DMS153 treated with DMSO at 0.1 percent for 48 hours (cell line): ENCODE measurements around the gene YY1.
A peak's percentile ranks its signal among the peaks of the same experiment; 100 is the strongest.
"Not testable (repeated sequence)": the region's sequence is repeated elsewhere in the genome, so short reads cannot be mapped to it uniquely, and the experiment has no call there.

Source experiments
- DNase-seq: peaks from one replicate; lab custom pipeline; 2025; ENCODE audit not compliant: unreplicated experiment; lab: John Stamatoyannopoulos, UW

Gene YY1

DNA sequence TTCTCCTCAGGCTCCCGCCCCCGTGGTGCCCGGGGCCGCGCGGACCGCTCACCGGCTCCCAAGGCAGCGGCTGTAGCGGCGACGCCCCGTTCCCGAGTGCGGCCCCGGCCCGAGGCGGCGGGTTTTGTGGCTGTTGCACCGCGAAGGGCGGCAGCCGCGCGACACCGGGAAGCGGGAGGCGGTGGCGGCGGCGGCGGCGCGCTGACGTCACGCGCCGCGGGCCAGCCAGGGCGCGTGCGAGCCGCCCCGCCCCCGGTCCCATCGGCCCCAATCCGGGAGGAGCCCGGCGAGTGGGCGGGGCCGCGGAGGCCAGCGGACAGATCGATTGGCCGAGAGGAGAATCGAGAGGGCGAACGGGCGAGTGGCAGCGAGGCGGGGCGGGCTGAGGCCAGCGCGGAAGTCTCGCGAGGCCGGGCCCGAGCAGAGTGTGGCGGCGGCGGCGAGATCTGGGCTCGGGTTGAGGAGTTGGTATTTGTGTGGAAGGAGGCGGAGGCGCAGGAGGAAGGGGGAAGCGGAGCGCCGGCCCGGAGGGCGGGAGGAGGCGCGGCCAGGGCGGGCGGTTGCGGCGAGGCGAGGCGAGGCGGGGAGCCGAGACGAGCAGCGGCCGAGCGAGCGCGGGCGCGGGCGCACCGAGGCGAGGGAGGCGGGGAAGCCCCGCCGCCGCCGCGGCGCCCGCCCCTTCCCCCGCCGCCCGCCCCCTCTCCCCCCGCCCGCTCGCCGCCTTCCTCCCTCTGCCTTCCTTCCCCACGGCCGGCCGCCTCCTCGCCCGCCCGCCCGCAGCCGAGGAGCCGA, at the start of gene YY1:
Gene YY1, plus strand, starts transcription at position 726 of the 792 bp plus-strand sequence. CDS start 101 bp downstream, outside the sequence.
- peak; percentile 71 for DNase-seq

DNA sequence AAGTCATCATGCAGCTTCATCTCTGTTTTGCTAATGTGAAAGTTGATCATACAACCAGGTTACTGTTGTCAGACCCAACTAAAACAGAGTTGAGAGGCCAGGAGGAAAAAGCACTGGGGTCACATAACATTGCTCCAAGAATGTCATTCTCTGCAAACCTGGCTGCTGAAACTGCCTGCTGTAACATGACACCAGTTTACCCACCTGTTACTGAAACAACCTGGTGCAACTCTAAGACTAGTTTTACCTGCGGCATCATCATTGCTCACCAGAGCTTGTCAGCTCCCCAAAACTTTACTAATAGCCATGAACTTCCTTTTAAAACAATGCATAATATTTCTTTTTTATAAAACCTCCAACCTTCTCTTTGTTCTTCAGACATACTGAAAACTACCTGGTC, 48.8 kb upstream of the YY1 start:
- DNase-seq, result no peak

DNA sequence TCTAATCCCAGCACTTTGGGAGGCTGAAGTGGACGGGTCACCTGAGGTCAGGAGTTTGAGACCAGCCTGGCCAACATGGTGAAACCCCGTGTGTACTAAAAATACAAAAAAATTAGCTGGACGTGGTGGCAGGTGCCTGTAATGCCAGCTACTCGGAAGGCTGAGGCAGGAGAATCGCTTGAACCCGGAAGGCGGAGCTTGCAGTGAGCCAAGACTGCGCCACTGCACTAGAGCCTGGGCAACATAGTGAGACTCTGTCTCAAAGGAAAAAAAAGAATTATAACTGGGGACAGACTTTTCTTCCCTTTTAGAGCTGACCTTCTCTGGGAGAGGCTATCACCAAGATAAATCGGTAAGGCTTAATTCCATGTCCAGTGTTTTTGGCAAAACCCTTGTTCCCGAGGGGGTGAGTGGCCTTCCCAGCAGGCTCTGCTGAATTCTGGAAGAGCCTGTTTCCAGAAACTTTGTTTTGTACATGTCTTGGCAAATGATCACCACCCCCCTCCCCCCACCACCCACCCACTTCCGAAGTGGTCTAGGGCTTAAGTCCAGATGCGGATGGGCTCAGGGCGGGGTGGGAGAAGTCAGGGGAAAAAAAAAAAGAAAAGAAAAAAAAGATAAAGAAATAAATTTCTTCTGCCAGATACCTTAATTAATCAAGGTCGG, 47.2 kb upstream of the YY1 start:
- no peak for DNase-seq

DNA sequence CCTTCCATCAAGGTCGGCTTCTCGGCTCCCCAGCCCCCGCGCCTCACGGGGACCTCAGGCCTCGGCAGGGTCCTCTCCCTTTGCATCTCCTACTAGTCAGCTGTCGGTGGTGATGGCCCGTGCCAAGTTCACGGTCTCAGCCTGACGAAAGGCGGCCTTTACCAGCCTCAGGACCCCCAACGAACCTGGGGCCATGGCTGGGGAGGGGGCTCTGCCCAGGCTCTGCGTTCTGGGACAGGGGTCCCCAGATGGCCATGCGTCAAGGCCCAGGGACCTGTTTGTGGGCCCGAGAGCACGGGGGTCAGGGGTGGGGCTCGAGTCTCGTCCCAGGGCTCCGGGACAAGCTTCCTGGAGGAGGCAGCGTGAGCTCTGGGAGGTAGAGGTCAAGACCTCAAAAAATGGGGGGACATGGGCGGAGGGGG, 46.7 kb upstream of the YY1 start:
- DNase-seq, result no peak

DNA sequence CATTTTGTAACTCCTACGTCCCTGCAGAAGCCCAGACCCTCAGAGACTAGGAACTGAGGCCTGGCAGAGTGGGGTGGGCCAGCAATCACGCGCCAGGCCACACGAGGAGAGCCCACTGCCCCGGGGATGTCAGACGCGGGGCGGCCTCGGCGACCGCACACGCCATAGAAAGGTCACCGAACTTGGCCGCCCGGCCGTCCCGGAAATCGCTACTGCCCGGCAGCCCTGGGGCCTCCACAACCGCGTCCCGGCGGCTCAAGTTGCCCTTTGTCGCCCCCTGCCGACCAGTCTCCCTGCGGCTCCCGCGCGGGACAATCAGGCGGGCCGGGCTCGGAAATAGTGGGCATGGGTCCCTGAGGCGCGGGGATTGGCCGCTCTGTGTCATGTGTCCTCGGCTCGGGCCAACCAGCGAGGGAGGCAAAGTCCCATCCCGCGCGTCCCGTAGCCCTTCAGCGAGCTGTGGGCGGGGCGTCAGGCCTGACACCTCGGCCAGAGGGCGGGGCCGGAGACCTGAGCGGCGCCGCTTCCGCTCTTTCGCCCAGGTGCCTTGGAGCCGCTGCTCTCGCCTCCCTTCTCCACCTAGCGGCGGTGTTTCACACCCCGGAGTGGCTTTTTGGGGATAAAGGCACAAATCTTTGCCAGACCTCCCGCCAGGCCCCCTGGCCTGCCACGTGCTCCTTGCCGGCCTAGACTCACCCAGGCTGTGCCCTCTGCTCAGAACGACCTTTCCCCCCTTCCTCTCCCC, 46.1 kb upstream of the YY1 start:
- DNase-seq, result peak; percentile 82

DNA sequence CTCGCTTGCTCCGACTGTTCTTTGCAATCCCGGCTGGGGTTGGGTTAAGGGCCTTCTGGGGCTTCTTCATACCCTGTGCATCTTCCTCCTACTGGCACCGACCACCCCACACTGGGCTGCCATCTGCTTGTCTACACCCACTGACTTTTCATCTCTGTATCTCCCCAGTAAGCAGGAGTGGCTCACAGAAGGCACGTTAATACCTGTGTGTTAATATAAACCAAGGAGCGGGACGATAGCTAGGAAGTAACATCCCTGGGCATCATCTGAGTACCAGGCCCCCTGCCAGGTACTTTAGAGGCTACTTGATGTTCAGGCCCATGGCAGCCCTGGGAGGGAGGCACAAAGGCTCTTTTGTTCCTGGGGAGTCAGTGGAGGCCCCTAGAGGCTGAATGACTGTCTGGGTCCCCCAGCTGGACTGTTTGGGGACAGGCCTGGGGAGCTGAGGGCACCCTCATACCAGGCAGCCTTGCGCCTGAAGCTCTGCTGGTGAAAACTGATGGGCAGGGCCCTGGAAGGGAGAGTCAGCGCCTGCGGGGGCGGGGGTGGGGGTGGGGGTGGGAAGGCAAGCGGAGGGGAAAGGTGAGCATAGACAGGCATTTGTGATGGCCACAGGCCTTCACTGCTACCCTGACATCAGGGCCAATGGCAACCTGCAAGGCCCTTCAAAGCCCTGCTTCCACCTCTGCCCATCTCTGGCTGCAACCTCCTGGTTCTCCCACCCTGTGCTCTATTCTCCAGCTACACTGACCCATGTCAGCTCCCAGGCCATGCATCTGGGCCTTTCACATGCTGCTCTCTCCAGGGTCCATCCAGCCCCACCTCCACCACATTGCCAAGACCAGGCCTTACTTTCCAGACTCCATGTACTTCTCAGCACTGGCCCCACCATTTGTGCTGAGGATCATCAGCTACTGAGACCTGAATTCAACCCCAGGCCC, 45.3 kb upstream of the YY1 start:
- no peak for DNase-seq

DNA sequence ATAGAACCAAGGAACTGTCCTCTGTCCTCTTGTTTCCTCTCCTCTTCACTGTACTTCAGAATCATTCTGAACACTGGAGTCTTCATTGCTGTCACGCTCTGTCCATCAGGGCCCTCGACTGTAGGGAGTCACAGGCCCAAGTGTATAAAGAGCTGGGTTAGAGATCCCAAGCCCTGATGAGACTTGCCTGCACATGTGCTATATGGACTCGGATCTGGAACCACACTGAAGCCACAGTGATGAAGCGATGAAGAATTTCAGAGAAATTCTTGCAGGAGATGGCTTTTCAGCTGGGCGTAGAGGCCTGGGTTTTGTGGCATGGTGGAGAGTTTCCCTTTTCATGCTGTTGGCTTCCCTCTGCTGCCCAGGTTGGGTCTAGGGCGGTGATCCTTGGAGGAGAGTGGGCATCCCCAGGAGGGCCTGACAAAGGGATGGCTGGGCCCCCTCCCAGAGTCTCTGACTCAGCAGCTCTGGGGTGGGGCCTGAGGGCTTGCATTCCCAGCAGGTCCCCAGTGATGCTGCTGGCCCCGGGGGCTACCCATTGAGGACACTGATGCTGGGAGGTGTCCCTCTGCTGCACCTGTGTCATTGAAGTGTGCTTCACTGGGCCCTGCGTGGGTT, 39.6 kb upstream of the YY1 start:
- DNase-seq, result no peak

DNA sequence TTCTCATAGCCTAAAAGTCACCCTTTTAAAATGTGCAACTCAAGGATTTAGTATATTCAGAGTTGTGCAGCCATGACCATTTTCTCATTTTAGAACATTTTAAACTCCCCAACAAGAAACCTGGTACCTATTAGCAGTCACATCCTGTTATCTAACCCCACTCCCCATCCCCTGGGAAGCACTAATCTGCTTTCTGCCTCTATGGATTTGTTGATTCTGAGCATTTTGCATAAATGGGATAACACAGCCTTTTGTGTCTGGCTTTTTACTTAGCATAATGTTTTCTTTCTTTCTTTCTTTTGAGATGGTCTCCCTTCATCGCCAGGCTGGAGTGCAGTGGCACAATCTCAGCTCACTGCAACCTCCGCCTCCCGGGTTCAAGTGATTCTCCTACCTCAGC, 38.6 kb upstream of the YY1 start:
- DNase-seq, result no peak

DNA sequence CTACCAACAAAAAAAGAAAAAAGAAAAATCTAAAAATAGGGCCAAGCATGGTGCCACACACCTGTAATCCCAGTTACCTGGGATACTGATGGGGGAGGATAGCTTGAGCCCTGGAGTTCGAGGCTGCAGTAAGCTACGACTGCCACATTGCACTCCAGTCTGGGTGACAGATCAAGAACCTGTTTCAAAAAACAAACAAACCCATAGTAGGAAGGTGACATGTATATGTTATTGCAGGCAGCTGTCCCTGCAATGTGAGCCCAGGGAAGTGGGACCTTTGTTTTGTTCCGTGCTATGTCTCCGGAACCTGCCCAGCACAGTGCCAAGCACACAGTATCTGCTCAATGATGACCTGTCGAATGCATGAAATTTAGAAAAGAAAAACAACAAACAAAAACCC, 37.2 kb upstream of the YY1 start:
- no peak for DNase-seq

DNA sequence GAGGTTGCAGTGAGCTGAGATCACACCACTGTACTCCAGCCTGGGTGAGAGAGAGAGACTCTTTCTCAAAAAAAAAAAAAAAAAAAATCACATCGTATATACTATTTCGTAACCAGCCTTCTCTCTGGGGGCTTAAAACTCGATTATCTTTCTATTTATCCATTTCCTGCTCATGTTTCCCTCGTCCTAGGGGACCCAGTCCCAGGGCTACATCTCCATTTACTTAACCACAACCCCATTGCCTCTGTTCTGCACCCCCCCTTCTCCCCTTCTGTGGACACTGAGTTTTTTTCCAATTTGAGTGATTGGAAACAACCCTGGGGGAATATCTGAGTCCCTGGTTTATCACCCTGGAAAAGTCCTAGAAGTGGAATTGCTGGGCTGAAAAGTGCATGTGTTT, 36.2 kb upstream of the YY1 start:
- DNase-seq, result no peak

DNA sequence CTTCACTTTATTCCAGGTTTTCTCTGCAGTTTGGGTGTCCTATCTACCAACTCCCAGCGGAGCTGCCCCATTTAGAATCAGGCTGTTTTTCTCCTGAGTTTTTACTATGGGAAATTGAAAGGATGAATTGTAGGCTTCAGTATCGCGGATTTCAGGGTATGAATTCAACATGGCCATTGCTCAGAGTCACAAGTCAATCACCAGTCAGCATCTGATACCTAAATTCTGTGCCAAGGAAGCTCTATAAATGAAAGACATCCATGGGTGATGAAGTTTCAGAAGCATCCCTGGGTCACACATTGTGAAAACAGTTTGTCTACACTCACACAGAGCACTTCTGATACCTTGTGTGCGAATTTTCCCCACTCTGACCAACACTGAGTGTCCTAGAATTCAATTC, 35.8 kb upstream of the YY1 start:
- no peak for DNase-seq

DNA sequence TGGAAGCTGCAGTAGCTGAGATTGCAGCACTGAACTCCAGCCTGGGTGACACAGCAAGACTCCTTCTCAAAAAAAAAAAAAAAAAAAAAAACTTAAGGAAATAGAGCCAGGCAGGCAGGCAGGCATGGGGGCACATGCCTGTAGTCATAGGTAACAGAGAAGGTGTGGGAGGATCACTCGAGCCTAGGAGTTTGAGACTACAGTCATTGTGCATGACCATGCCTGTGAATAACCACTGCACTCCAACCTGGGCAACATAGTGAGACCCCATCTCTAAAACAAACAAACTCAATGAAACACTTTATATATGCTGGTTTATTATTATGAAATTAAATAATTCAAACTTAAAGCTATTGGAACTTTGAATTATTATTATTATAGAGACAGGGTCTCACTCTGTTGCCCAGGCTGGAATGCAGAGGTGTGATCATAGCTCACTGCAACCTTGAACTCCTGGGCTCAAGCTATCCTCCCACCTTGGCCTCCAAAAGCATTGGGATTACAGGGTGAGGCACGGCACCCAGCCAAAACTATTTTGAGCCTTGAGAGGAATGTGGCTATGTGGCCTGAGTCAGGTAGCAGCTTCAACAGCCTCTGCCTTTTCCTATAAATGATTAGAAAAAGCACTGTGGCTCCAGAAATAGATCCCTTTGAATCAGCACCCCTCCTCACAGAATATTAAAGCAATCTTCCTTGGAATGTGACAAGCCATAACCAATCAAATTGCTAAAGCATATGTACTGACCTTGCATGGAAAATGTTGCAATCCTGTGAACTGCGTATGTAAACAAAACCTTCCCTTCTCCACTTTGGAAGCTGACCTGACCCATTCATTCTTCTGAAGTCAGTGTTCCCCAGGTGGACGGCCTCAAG, 34.7 kb upstream of the YY1 start:
- DNase-seq, result no peak

DNA sequence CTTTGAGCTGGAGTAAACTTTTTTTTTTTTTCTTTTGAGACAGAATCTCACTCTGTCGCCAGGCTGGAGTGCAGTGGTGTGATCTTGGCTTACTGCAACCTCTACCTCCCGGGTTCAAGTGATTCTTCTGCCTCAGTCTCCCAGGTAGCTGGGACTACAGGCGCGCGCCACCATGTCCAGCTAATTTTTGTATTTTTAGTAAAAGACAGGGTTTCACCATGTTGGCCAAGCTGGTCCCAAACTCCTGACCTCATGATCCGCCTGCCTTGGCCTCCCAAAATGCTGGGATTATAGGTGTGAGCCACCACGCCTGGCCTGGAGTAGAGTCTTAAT, 34.1 kb upstream of the YY1 start:
- not testable (repeated sequence) for DNase-seq

DNA sequence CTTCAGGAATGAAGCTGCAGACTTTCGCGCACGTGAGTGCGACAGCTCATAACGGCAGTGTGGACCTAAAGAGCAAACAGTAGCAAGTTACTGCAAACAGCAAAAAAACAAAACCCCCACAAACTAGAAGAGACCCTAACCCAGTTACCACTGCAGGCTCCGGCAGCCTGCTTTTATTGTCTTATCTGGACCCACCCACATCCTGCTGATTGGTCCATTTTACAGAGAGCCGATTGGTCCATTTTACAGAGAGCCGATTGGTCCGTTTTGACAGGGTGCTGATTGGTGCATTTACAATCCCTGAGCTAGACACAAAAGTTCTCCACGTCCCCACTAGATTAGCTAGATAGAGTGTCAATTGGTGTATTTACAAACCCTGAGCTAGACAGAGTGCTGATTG, 31.4 kb upstream of the YY1 start:
- DNase-seq, result not testable (repeated sequence)

DNA sequence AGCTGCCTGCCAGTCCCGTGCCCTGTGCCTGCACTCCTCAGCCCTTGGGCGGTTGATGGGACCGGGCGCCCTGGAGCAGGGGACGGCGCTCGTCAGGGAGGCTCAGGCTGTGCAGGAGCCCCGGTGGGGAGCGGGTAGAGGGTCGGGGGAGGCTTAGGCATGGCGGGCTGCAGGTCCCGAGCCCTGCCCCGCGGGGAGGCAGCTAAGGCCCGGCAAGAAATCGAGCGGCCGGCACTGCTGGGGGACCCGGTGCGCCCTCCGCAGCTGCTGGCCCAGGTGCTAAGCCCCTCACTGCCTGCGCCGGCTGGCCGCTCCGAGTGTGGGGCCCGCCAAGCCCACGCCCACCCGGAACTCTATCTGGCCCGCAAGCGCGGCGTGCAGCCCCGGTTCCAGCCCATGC, 30.8 kb upstream of the YY1 start:
- not testable (repeated sequence) for DNase-seq

DNA sequence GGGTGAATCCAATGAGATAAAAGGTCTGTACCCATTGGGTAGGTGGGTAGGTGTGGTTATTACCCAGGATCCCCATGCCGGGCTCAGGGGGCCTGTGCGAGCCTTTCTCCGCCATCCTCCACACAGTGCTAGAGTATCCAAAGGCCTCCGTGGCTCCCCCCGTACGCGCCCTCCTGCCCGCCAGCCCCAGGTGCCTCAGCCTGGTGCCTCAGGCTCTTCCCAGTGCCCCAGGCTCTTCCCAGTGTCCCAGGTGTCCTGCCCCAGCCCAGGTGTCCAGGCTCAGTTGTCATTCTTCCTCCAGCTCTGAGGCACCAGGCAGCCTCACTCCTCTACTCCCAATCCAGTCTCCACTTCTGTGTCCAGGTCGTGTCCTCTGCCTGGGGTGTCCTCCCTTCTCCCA, 27.6 kb upstream of the YY1 start:
- no peak for DNase-seq

DNA sequence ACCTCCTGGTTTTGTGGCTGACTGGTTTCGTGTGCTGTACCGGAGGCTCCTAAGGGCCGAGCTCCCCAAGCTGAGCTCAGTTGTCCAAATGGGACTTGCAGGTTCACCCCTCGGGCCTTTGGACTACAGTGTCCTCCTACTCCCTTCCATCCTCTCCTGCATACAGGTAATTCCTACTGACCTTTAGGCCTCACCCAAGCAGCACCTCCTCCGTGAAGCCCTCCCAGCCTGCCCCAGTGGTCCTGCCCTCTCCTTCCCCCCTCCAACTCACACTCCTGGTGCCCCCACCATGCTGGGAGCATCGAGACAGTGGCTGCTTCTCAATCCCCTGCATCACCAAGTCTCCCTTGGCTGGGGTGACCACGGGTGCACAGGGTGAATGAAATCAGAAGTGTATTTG, 27.1 kb upstream of the YY1 start:
- DNase-seq, result no peak

DNA sequence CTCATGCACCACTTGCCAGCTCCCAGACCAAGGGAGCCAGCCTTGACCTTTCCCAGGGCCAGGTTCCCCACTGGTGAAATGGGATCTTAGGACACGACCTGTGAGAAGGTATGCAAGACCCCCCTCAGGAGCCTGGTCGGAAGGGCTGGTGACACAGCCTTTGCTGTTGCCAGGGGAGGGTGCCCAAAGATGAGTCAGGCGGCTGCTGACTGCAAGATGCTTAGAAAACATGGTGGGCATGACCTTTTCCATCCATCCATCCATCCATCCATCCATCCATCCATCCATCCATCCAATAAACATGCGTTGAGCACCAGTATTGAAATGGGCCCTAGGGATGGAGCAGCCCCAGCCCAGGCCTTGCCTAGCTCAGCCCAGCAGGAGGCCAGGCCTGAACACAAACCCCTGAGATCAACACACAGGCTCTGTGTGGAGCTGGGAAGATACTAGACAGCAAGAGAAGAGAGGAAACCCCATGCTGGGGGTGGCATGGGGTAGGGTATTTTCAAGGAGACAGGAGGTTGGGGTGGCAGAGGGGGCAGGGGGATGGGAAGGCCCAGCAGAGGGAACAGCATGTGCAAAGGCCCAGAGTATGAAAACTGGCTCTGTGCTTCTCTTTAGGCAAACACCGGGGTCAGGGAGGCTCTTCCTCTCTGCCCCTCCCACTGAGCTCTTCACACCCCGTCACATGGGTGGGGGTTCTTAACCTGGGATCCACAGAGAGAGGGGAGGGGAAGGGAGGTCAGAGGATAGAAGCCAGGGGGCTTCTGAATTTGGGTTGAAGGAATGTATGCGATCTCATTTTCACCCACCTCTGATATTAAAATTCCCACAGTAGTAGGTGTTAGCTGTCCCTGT, 26.2 kb upstream of the YY1 start:
- DNase-seq, result no peak

DNA sequence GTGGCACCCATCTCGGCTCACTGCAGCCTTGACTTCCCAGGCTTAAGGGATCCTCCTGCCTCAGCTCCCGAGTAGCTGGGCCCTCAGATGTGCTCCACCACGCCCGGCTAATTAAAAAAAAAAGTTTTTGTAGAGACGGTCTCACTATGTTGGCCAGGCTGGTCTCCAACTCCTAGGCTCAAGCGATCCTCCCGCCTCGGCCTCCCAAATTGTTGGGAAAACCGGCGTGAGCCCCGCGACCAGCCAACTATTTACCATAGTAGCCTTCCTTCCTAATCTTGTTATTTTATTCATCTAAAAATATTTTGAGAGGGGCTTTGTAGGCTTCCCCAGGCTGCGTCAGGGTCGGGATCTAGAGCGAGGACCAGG, 25.4 kb upstream of the YY1 start:
- no peak for DNase-seq
